Left ventricle myocardium inferior (tissue), 1 donor: ENCODE measurements around the gene HSPBAP1. TPM values are rescaled to one million over a fixed set of nuclear protein-coding genes. Genes with fewer than 3 reads are reported as not detected.

Experiments used
- DNase-seq: peaks from one replicate; pipeline ENCODE4 v3.0.0-alpha.2; 2020
- H3K27ac ChIP-seq: fragments of 200-600 bp; replicated peaks from 2 replicates; pipeline ENCODE4 v1.8.0; 2021
- H3K27me3 ChIP-seq: fragments of 200-600 bp; 2 replicates; pipeline ENCODE4 v1.8.0; 2021; ENCODE audit warnings: low read depth
- H3K36me3 ChIP-seq: fragments of 200-600 bp; 2 replicates; pipeline ENCODE4 v1.8.0; 2021
- H3K4me1 ChIP-seq: fragments of 200-600 bp; 2 replicates; pipeline ENCODE4 v1.8.0; 2021
- H3K4me3 ChIP-seq: fragments of 200-600 bp; 2 replicates; pipeline ENCODE4 v1.8.0; 2021; ENCODE audit warnings: mild to moderate bottlenecking, moderate library complexity
- H3K9me3 ChIP-seq: fragments of 200-600 bp; replicated peaks from 2 replicates; pipeline ENCODE4 v1.8.0; 2021
- CTCF ChIP-seq: fragments of 200-600 bp; IDR thresholded peaks from 2 replicates; pipeline ENCODE4 v1.8.0; 2021; ENCODE audit warnings: antibody characterized with exemption, mild to moderate bottlenecking, borderline replicate concordance
- intact Hi-C: fragments of 100-400 bp; cut with micrococcal nuclease; formaldehyde crosslinking; loops from one replicate; pipeline ENCODE4 v1.11.0; 2022
- total RNA-seq: library from RNA; stranded (reverse); fragmentation: NEBNext Ultra II Directional; extraction: Animal tissue kit (Norgen Biotek cat#: 25700); gene quantifications from one replicate; pipeline ENCODE4 v1.2.1, GENCODE V29; 2021
- donor health status: DM: no; HTN: yes; CAD: no; lungs with severe emphysema.

HSPBAP1 gene
- total RNA-seq, 1 donor from 2014 or later, result 3.8 TPM

GRCh38 chr3:122800706-122801237 is 7.1 kb upstream of the HSPBAP1 start:
- intact Hi-C loops, result no loop called here

GRCh38 chr3:122800031-122800430 is 6.4 kb upstream of the HSPBAP1 start:
- Histone ChIP-seq H3K4me3 (no peak overlapping the region), H3K36me3 (no peaks in the 10 kb centered on the region), H3K4me1 (peaks cover 30% of the 10 kb centered on the region), H3K9me3 (no peaks in the 10 kb centered on the region), H3K27ac (no peak overlapping the region), H3K27me3 (no peaks in the 10 kb centered on the region)
- TF ChIP-seq CTCF, result no peak
- DNase-seq, result no peak
- intact Hi-C loops, result no loop called here

More at GRCh38 chr3:122800706-122801237, 7.1 kb upstream of the HSPBAP1 start:
- H3K36me3 ChIP-seq, result no peaks in the 10 kb centered on the region
- peaks cover 23% of the 10 kb centered on the region for H3K4me1 ChIP-seq
- no peak for TF ChIP-seq CTCF
- no peak for DNase-seq
- H3K27ac ChIP-seq, result no peak overlapping the region
- no peaks in the 10 kb centered on the region for H3K27me3 ChIP-seq
- H3K9me3 ChIP-seq, result no peaks in the 10 kb centered on the region
- H3K4me3 ChIP-seq, result no peak overlapping the region

GRCh38 chr3:122799322-122799721 is 5.7 kb upstream of the HSPBAP1 start:
- Histone ChIP-seq H3K27ac (no peak overlapping the region), H3K4me1 (peaks cover 35% of the 10 kb centered on the region), H3K27me3 (no peaks in the 10 kb centered on the region), H3K4me3 (no peak overlapping the region), H3K36me3 (no peaks in the 10 kb centered on the region), H3K9me3 (no peaks in the 10 kb centered on the region)
- no peak for TF ChIP-seq CTCF
- intact Hi-C loops, result no loop called here
- no peak for DNase-seq

GRCh38 chr3:122797291-122797690 is 3.7 kb upstream of the HSPBAP1 start:
- intact Hi-C loops, result no loop called here
- Histone ChIP-seq H3K27me3 (no peaks in the 10 kb centered on the region), H3K4me3 (no peak overlapping the region), H3K27ac (no peak overlapping the region), H3K36me3 (no peaks in the 10 kb centered on the region), H3K9me3 (no peaks in the 10 kb centered on the region), H3K4me1 (peaks cover 47% of the 10 kb centered on the region)
- TF ChIP-seq CTCF, result no peak
- no peak for DNase-seq

GRCh38 chr3:122795674-122796195 is 2.1 kb upstream of the HSPBAP1 start:
- Histone ChIP-seq H3K4me3 (peak overlapping the region; percentile 81), H3K27ac (peak overlapping the region; percentile 93), H3K4me1 (peaks cover 44% of the 10 kb centered on the region), H3K36me3 (no peaks in the 10 kb centered on the region), H3K9me3 (no peaks in the 10 kb centered on the region), H3K27me3 (no peaks in the 10 kb centered on the region)
- intact Hi-C loops, result no loop called here
- DNase-seq, result no peak
- no peak for TF ChIP-seq CTCF
